Activated T-cell treated with anti-CD3 and anti-CD28 coated beads, Interleukin-2, amount 50 U/mL, for 1 hour (primary cell): ENCODE results near the gene ZCCHC7.

Experiments
- DNase-seq: peaks from one replicate; pipeline ENCODE4 v3.0.0-alpha.2; 2020

ZCCHC7 gene

DNA sequence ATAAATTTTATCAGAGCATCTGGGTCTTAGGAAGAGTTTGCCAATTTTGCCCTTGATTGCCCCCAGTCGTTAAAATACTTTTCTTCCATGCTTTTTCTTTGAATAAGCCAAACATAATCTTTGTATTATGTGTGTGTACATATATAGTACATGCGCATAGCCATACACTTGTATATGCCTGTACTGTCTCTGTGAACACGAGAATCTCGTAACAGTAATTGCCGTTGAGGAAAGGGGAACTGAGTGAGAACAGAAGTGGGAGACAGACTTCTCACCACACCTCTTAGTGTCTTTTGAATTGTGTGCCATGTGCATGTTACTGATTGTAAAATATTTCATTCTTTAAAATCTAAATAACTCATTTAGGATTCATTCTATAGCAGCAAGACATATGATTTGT is 222.5 kb downstream of the ZCCHC7 start:
- DNase-seq: no peak

DNA sequence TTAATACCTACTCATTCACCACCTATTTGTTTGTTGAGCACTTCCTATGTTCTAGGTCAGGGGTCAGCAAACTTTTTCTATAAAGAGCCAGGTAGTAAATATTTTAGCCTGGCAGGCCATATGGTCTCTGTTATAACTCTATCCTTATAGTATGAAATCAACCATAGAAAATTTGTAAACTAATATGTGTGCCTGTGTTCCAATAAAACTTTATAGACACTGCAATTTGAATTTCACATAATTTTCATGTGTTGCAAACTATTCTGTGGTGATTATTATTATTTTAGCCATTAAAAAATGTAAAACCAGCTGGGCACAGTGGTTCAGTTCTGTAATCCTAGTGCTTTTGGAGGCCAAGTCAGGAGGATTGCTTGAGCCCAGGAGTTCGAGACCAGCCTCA is 223.3 kb downstream of the ZCCHC7 start:
- DNase-seq: no peak

DNA sequence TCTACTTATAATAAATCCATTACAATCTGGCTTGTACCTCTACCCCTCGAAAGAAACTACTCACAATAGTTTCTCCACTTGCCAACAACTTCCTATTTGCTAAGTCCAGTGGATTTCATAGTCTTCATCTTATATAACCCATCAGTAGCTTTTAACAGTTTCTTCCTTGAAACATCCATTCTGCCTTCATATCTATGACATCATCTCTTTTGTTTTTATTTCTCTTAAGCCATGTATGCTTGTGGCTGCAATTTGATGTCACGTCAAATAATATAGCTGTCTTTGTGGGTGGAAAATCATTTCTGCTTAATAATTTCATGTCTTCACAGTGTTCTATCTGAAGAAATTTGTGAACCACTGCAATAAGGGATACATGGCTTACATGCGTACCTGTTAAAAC is 224.7 kb downstream of the ZCCHC7 start:
- DNase-seq: no peak

DNA sequence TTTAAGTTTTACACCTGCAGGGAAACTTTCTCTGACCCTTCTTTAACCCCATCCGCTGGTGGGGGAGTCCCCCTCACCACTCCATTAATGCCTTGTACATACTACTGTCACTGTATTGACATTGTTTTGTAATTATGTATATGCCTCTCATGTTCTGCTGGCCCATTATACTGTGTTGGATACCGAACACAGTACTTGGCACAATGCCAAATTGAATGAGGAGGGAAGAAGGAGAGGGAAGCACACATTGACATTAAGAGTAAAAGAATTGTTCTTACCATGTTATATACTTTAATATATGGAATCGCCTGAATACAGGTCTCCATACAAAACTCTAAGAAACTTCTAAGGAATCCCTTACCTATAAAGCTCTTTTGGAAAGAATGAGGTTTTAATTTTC is 228.5 kb downstream of the ZCCHC7 start:
- DNase-seq: no peak

DNA sequence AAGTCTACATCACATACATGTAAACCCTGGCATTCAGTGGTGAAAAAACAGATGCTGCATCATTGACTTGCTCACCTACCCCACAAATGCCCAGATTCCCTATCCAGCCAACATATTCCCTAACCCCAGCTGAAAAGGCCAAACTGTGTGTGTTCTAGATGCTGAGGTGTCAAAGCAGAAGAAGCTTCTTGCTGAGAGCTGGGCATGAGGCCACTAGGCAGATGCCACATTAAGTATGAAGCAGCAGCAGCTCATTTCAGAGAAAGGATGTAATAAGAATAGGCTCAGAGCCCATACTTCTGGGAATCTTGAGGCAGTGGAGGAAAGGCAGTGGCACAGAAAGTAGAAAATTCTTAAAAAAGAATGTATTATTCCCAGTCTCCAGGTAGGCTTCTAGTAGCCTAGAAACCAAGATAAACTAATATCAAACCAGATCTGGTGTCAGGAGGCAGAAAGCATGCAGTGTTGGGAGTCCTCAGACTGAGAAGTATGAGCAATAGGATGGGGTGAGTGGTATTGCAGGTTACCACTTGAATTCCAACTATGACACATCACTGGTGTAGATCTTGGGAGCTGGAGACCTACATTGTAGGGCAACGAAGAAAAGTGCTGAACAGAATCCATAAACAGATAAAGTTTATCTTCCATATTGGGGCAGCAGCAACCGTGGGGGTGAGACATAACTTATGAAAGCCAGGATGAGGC is 230.3 kb downstream of the ZCCHC7 start:
- no peak for DNase-seq

DNA sequence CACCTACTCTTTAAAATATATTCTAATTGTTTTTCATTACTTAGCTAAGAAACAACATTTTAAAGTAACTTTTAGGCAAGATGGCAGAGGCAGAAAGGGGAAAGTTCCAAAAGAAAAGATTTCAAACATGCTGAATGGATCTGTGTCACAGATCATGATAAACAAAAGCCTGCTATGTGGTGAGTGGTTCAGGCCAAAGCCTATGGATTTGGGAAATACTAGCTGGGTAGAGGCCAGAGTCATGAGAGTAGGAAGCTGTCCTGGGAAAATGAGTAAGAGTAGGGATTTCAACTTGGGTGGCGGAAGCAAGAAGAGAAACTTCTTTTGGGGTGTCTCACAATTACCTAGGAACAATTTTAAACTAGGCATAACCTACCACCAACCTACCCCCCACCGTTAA is 233.4 kb downstream of the ZCCHC7 start:
- no peak for DNase-seq

DNA sequence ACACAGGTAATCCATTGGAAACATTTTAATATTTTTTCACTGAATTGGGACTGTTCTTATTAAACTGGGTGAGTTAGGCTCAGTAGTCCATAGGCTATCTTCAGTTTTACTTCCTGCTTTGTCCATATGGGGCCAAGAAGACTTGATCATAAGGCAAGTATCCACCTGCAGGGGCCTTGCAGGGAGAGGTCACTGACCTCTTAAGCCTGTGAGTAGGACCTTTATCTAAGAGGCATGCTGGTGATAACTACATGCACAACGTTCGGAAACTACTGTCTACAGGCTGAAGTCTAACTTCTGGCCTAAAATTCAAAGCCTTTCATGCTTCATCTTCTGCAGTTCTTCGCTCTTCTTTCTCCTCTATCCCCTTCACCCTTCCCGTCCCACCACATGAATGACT is 242.1 kb downstream of the ZCCHC7 start:
- no peak for DNase-seq

DNA sequence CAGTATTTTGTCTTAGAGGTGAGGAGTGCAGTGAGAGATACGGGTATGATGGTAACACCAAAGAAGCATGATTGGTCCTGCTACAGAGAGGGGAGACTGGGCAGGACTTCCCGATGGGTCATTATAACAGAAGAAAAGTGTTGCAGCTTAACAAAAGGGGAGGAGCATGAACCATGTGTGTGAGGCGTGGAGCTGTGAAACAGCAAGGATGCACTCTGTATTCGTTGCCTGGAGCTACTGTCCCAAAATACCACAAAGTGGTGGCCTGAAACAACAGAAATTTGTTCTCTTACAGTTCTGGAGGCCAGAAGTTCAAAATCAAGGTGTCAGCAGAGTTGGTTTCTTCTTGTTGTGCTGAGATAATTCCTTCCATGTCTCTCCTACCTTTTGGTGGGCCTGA is 242.8 kb downstream of the ZCCHC7 start:
- no peak for DNase-seq

DNA sequence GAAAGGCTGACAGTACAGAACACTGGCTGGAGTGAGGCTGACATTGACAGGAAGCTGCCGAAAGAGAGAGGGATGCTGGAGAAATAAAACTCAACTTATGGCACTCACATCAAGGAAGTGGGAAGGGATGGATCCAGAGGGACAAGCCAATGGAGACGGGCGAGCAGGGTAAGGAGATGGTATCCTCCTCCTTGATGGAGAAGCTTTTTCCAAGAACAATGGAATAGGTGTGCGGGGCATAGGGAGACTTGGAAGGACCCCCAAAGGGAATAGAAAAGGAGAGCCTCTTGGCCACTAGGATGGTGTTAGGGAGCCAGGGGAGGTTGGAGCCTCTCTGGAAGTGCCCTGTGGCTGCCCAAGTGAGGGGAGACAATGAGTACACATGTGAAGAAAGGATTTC is 243.8 kb downstream of the ZCCHC7 start:
- no peak for DNase-seq

DNA sequence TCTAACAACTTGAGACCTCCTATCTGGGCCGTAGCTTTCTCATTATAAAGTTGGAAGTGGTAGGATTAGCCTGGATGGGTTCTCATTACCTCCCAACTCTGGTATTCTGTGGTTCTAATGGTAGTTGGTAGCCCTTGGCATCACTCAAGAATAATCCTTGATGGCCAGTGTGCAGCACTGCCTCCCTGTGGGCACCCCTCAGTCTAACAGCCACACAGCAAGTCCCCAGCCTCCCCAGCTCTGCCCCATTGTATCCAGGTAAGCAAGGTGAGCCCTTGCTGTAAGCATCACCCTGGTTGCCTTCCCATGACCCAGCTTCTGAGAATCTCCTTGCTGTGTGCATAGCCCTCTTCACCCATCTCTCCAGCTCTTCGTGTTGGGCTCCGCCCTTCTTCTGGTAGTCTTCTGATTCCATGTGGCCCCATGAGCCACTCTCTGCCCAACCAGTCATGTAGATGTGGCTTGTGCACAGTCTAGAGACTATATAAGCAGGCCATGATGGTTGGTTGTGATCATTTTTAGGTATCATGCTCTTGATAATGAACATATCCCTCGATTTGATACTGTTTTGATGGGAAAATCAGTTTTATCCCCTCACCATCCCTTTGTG is 244.5 kb downstream of the ZCCHC7 start:
- no peak for DNase-seq

DNA sequence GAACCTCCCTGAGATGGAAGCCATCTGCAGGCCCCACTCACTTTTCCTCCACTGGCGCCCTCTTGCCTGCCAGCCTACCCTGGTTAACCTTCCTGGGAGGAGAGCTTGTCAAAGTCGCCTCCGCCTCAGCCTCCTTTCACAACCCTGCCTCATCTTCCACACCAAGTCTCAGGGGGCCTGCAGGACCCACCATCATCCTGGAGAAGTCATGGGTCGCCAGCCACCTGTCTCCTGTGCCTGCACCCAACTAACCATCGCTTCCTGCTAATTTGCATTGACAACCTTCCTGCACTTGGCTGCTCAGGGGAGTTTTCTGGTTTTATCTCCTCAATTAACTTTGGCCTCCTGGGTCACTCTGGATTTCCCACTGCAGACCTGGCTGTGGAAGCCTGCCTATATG is 249.3 kb downstream of the ZCCHC7 start:
- DNase-seq: no peak

DNA sequence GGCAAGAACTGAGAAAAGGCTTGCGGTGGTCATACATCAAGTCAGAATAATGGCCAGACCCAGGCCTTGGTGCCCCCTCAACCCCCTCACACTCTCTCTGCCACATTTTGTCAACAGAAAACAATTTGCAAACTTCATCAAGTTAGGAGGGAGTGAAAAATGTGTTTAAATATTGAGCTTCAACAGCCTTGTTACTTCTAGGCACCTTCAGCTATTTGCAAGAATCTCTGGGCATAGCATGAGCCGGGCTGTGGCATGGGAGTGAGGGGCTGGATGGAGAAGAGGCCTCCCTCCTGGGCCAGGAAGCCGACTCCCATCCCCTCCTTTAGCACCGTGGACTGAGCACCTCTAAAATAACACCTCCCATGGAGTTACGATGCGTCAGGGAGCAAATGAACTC is 249.9 kb downstream of the ZCCHC7 start:
- no peak for DNase-seq

DNA sequence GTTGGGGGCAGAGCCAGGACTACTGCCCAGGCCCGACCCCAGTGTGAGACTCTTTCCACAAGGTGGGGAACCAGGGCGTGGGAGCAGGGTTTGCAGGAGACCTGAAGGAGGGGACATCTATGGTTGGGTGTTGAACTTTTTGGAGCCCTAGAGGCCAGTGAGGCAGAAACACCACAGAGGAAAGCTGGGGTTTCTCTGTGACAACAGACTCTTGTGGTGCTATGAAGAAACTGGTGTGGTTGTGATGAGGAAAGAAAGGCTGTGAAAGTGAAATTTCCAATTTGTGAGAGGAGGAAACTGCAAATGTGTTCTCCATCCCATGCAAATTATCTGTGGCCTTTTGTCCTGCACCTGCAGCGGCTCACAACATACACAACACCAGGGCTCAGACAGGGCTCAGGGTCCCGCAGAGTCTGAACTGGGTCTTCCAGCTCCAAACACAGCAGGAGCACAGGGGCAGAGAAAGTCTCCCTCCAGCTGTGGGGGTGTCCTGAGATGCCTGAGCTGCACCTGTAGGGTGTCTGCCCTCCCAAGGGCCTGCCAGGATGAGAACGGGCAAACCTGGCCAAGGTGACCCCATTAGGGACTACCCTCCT is 250.7 kb downstream of the ZCCHC7 start:
- no peak for DNase-seq

DNA sequence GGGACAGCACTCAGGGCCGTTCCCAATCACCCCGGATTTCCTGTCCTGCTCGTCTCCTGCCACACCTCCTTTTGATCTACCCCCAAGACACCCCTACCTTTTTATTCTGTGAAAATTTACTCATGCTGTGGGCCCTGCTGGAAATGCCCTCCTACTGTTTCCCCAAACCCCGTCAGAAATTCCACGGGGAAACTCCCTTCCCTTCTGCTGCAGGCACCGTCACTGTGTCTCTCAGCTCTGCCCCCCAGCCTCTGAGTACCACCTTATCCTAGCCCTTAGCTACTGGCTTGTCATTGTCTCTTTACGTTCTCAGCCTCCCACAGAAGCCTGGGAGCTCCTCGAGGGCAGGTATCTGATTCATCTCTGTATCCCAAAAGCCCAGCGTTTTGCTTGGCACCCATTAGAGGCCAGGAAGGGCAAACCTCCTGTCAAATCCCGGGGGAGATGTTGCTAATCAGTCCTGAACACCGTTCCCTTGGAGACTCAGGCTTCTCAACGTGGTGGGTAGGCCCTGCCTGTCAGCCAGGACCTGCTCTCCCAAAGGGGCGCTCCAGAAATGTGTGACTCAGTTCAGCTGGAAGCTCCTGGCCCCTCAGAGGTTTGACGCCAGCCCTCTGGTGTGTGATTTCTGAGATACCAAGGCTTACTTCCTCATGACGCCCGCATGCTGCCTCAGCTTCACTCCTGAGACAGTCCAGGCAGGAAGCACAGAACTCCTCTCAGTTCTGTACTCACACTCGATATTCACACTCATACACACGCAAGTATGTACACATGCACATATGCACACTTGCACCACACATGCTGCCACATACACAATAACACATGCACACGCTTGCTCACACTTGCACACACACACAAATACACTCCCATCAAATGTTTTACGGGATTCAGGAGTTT is 251.4 kb downstream of the ZCCHC7 start:
- no peak for DNase-seq

DNA sequence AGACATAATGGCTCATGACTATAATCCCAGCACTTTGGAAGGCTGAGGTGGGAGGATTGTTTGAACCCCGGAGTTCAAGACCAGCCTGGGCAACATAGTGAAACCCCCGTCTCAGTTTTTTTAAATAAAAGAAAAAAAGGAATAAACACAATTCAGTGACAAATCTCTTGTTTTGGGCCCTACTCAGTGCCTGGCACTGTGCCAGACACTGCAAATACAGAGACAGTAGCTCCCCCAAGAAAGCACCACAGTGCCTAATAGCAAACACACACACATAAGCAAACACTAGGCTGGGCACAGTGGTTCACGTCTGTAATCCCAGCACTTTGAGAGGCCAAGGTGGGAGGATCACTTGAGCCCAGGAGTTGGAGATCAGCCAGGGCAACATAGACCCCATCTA is 252.5 kb downstream of the ZCCHC7 start:
- DNase-seq: no peak

DNA sequence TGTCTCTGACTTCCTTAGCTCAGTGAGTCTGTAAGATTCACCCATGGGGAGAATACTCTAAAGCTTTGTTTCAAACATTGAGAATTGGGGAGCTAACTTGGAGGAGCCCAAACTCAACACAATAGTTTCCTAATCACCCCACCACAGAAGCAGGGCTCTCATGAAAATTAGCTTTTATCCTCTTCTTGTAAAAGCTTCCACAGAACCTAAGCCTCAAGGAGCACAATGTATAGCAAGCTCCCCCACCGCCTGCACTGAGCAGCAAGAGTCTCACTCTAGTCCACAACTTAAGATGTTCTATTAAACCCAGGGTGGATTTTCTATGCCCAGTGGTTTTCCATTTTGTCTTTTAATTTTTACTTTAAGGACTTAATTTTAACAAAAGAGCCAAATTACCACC is 253.2 kb downstream of the ZCCHC7 start:
- DNase-seq: no peak

DNA sequence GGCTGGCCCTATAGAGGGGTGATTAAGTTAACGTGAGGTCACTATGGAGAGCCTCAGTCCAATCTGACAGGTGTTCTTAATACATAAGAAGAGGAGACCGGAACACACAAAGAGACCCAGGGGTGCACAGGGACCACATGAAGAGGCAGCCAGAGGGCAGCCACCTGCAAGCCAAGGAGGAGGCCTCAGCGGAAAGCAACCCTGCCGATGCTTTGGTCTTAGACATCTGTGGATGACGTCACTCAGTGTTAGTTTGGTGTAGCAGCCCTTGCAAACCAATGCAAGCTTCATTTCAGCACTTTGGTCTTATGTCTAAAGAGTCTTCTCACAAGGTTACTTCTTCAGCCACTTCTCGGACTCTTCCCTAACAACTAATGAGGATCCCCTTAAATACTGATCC is 254.5 kb downstream of the ZCCHC7 start:
- no peak for DNase-seq

DNA sequence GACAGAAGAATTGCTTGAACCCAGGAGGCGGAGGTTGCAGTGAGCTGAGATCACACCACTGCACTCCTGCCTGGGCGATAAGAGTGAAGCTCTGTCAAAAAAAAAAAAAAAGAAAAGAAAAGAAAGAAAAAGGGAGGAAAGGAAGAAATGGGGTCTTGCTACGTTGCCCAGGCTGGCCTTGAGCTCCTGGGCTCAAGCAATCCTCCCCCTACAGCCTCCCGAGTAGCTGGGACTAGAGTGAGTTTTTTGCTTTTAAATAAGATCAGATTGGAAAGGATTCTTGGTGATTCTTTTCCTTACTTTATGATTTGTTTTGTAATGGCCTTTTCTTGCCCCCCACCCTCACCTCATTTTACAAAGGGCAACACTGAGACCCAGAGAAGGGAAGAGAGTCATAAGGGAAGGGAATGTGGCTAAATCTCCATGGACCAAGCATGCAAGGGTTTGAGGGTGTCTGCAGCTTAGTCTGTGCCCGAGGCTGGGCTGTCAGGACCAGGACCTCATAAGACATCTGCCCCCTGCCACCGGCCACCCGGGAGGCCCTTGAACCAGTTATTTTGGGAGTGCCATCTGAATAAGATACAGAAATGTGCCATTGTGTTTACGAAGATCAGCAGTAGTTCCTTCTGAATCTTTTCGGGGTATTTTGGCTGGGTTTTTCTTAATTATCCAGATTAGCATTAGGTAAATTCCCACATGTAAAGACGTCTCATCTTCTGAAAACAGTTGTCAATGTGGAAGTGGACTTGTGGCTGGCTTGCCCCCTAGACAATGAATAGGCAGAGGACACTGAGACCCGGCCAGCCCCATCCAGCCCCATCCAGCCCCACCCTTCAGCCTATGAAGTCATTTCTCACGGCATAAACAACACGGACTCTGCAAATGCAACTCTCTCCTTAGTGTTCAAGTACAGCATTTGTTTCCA is 257.6 kb downstream of the ZCCHC7 start:
- no peak for DNase-seq

DNA sequence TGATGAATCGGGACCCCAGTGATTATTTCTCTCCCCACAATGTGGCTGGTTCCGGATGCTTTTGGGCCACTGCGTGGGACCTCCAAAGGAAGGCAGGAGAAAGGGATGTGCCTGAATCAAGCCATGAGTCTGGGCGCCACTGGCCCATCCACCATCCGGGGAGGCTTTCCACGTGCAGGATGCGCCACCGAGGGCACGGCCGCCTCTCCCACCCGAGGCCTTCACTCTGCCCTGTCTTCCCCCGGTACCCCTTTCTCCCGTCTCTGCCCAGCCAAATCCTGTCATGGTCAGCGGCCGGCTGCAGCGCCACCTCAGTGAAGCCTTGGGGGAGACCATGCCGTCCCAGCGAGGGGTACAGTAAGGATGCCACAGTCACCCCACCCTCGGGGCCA is 258.2 kb downstream of the ZCCHC7 start:
- no peak for DNase-seq

DNA sequence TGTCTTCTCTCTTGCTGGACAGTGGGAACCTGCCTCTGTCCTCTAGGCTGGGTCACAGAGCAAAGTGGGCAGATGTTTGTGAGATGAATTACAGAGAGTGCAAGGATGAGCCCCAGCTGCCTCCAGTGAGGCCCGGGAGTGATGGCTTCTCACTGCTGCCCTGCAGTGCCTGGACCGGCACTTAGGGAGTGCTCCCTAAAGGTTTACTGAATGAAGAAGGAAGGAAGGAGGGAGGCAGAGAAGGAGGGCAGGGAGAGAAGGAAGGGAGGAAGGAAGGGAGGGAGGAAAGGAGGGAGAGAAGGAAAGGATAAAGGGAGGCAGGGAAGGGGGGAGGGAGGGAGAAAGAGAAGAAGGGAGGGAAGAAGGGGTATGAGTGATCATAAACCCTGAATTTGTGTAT is 259.5 kb downstream of the ZCCHC7 start:
- no peak for DNase-seq

DNA sequence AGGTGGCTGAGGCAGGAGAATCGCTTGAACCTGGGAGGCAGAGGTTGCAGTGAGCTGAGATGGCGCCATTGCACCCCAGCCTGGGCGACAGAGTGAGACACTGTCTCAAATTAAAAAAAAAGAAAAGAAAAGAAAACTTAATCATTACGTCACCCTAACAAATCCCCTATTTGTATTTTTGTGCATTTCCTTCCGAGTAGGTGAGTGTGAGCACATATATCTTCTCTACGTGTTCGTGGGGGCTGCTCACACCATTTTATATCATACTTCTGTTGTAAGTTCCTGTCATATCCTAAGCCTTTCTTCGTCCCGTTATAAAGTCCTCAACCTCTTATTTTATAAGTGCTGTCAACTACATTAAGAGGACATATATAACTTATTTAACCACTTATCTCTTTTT is 260.2 kb downstream of the ZCCHC7 start:
- DNase-seq: no peak

DNA sequence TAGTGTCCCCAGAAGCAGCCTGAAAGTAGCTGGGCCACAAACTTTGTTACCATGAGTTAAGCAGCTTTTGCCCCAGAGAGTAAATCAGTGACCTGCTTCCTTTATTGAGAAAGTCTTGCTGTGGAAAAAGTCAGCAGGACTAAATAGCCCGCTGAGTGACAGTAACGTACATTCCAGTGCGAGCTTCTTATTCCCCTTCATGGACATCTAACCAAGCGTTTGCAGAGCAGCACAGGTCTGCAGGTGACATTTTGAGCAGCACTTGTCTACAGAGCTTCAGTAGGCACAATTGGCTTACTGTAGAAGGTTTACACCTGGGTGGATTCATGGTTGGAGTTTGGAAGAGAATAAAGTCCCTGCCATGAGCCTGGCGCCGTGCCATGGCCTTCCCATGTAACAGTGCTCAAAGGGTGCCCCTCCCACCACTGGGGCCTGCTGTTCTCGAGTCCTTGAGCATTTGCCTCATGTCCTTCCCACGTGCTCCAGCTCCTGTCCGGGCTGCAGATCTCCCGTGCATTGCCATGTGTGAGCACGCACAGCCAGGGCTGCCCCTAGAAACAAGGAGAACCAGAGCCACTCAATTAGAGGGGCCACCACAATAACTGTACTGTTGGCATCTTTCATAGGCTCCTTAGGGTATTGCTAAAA is 260.8 kb downstream of the ZCCHC7 start:
- no peak for DNase-seq
